HepG2 (cell line): ENCODE data around the gene TRAPPC3. TPM values are rescaled to one million over a fixed set of nuclear protein-coding genes. Genes with fewer than 3 reads are reported as not detected.
A peak's percentile ranks its signal among the peaks of the same experiment; 100 is the strongest.

Source experiments
- CREB1 ChIP-seq, 2 experiments: fragments of 450-650 bp in 1 of 2; IDR thresholded peaks; 2 replicates each; pipeline ENCODE4 v1.6.1; 2016 to 2017; ENCODE audit warnings: control low read depth in 1 of 2, mild to moderate bottlenecking in 1 of 2, missing compliant biosample characterization in 1 of 2, missing genetic modification characterization in 1 of 2
- HCFC1 ChIP-seq: fragments of 150-350 bp; IDR thresholded peaks from 2 replicates; pipeline ENCODE4 v1.6.1; 2014; ENCODE audit warnings: low read depth, low read length
- NR3C1 ChIP-seq: sonication (generic); formaldehyde crosslinking; IDR thresholded peaks from 2 replicates; pipeline ENCODE4 v1.4.0; 2020; ENCODE audit warnings: missing genetic modification reagents
- RNF219 ChIP-seq: sonication (generic); formaldehyde crosslinking; IDR thresholded peaks from 2 replicates; pipeline ENCODE4 v1.5.0; 2020; ENCODE audit warnings: mild to moderate bottlenecking, missing genetic modification reagents
- SP1 ChIP-seq, 2 experiments: fragments of 450-650 bp in 1 of 2; sonication (generic) in 1 of 2; formaldehyde crosslinking in 1 of 2; IDR thresholded peaks; 2 replicates each; pipeline versions ENCODE4 v1.4.0 to v1.6.1; 2016 to 2020; ENCODE audit warnings: missing genetic modification reagents in 1 of 2
- ZBTB10 ChIP-seq: sonication (generic); formaldehyde crosslinking; IDR thresholded peaks from 2 replicates; pipeline ENCODE4 v1.4.0; 2020; ENCODE audit warnings: missing genetic modification reagents, borderline replicate concordance
- ZNF570 ChIP-seq: sonication (generic); formaldehyde crosslinking; IDR thresholded peaks from 2 replicates; pipeline ENCODE4 v1.4.0; 2020; ENCODE audit warnings: mild to moderate bottlenecking, missing genetic modification reagents, borderline replicate concordance
- ZNF737 ChIP-seq: sonication (generic); formaldehyde crosslinking; IDR thresholded peaks from 2 replicates; pipeline ENCODE4 v1.5.0; 2020; ENCODE audit warnings: missing genetic modification reagents, mild to moderate bottlenecking, borderline replicate concordance
- polyA plus RNA-seq, 8 experiments: library from polyadenylated mRNA; depleted of rRNA in 3 of 8; stranded (reverse) in 7 of 8; unstranded in 1 of 8; fragments of >200 nt; fragmentation: Illumina TruSeq in 4 of 8; extraction: Trizol in 4 of 8; gene quantifications; 2 replicates each; pipeline versions ENCODE4 v1.2.1 to v1.2.3, GENCODE V29; 2011 to 2016; ENCODE audit warnings: low read depth in 4 of 8, missing spikeins in 1 of 8, mixed read lengths in 1 of 8; ENCODE audit not compliant: insufficient read depth in 1 of 8
- total RNA-seq, 5 experiments: library from RNA; depleted of rRNA; stranded (reverse); fragments of >200 nt; fragmentation: Illumina TruSeq; extraction: Trizol; gene quantifications; 2 replicates each; pipeline ENCODE4 v1.2.3, GENCODE V29; 2016; ENCODE audit warnings: low read depth in 1 of 5
- TF ChIP-seq, protein P1 (sequence below), 2 experiments: fragments of 450-650 bp in 1 of 2; sonication (generic) in 1 of 2; formaldehyde crosslinking in 1 of 2; IDR thresholded peaks; 2 replicates each; pipeline versions ENCODE4 v1.6.1 to v1.8.0; 2016 to 2022; ENCODE audit warnings: antibody characterized with exemption in 1 of 2, mild to moderate bottlenecking in 1 of 2, missing genetic modification reagents in 1 of 2
- TF ChIP-seq, protein P2 (sequence below): sonication (generic); formaldehyde crosslinking; IDR thresholded peaks from 2 replicates; pipeline ENCODE4 v1.8.1; 2022; ENCODE audit warnings: low read depth, mild to moderate bottlenecking, missing genetic modification reagents

TRAPPC3 gene
- total and polyA plus RNA-seq, 2 of the 13 experiments (the other 11 are each of a cell fraction or from before 2014, with no cell fraction given): 53.7 to 62.4 TPM

GRCh38 chr1:36099681-36100341 is 49.5 kb downstream of the TRAPPC3 start (continued):
- TF ChIP-seq ZBTB10 (CRISPR knock-in tag) (no peak), HCFC1 (no peak), ZNF737 (CRISPR knock-in tag) (no peak), CREB1 (IDR thresholded peaks at IDR 0.05) (no peak), CREB1 (CRISPR knock-in tag; IDR thresholded peaks at IDR 0.05) (no peak), RNF219 (CRISPR knock-in tag) (no peak), NR3C1 (CRISPR knock-in tag) (no peak), SP1 (IDR thresholded peaks at IDR 0.05) (no peak), SP1 (CRISPR knock-in tag; IDR thresholded peaks at IDR 0.05) (0 out of 2 replicates have a peak, but pooled peaks have one; percentile 20), ZNF570 (no peak)
- TF ChIP-seq, protein P1, sequence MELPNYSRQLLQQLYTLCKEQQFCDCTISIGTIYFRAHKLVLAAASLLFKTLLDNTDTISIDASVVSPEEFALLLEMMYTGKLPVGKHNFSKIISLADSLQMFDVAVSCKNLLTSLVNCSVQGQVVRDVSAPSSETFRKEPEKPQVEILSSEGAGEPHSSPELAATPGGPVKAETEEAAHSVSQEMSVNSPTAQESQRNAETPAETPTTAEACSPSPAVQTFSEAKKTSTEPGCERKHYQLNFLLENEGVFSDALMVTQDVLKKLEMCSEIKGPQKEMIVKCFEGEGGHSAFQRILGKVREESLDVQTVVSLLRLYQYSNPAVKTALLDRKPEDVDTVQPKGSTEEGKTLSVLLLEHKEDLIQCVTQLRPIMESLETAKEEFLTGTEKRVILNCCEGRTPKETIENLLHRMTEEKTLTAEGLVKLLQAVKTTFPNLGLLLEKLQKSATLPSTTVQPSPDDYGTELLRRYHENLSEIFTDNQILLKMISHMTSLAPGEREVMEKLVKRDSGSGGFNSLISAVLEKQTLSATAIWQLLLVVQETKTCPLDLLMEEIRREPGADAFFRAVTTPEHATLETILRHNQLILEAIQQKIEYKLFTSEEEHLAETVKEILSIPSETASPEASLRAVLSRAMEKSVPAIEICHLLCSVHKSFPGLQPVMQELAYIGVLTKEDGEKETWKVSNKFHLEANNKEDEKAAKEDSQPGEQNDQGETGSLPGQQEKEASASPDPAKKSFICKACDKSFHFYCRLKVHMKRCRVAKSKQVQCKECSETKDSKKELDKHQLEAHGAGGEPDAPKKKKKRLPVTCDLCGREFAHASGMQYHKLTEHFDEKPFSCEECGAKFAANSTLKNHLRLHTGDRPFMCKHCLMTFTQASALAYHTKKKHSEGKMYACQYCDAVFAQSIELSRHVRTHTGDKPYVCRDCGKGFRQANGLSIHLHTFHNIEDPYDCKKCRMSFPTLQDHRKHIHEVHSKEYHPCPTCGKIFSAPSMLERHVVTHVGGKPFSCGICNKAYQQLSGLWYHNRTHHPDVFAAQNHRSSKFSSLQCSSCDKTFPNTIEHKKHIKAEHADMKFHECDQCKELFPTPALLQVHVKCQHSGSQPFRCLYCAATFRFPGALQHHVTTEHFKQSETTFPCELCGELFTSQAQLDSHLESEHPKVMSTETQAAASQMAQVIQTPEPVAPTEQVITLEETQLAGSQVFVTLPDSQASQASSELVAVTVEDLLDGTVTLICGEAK (IDR thresholded peaks at IDR 0.05): no peak
- TF ChIP-seq, protein P1 (CRISPR knock-in tag; IDR thresholded peaks at IDR 0.05): no peak
- TF ChIP-seq, protein P2, sequence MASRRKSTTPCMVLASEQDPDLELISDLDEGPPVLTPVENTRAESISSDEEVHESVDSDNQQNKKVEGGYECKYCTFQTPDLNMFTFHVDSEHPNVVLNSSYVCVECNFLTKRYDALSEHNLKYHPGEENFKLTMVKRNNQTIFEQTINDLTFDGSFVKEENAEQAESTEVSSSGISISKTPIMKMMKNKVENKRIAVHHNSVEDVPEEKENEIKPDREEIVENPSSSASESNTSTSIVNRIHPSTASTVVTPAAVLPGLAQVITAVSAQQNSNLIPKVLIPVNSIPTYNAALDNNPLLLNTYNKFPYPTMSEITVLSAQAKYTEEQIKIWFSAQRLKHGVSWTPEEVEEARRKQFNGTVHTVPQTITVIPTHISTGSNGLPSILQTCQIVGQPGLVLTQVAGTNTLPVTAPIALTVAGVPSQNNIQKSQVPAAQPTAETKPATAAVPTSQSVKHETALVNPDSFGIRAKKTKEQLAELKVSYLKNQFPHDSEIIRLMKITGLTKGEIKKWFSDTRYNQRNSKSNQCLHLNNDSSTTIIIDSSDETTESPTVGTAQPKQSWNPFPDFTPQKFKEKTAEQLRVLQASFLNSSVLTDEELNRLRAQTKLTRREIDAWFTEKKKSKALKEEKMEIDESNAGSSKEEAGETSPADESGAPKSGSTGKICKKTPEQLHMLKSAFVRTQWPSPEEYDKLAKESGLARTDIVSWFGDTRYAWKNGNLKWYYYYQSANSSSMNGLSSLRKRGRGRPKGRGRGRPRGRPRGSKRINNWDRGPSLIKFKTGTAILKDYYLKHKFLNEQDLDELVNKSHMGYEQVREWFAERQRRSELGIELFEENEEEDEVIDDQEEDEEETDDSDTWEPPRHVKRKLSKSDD (CRISPR knock-in tag): no peak
